Measurements from ENCODE around the gene TAF8.

The TAF8 gene

GRCh38 chr6:42128460-42129359, 78.4 kb downstream of the TAF8 start:
- no peak for FAIRE-seq

- no peak for FAIRE-seq
These were observed 79.0 kb downstream of the TAF8 start for GRCh38 chr6:42129360-42129676.

- FAIRE-seq: no peak
These were observed 81.2 kb downstream of the TAF8 start for GRCh38 chr6:42131531-42131930.

- no peak for FAIRE-seq
These were observed 83.6 kb downstream of the TAF8 start for GRCh38 chr6:42133926-42134325.

GRCh38 chr6:42135161-42135560, 84.8 kb downstream of the TAF8 start:
- FAIRE-seq: no peak

- no peak for FAIRE-seq
These were observed 85.4 kb downstream of the TAF8 start for GRCh38 chr6:42135722-42136121.

GRCh38 chr6:42136508-42137193, 86.3 kb downstream of the TAF8 start:
- no peak for FAIRE-seq
